NCI-H1930 (cell line): ENCODE measurements around the gene JUND.
A peak's percentile ranks its signal among the peaks of the same experiment; 100 is the strongest.

Experiments
- DNase-seq, 2 experiments: peaks; one replicate each; lab custom pipeline; 2025; lab: John Stamatoyannopoulos, UW

Gene JUND

GRCh38 chr19:18233224-18233825 lies 48.1 kb downstream of the JUND start:
- DNase-seq: no peak

- DNase-seq: peak; percentile 55
Observed at GRCh38 chr19:18232540-18233223, 48.7 kb downstream of the JUND start.

- no peak for DNase-seq
Observed at GRCh38 chr19:18231775-18232174, 49.6 kb downstream of the JUND start.

- no peak for DNase-seq
Observed at GRCh38 chr19:18230941-18231734, 50.3 kb downstream of the JUND start.

GRCh38 chr19:18229915-18230314 lies 51.5 kb downstream of the JUND start:
- DNase-seq: no peak
